ENCODE measurements around the gene CTNS.

CTNS gene

DNA sequence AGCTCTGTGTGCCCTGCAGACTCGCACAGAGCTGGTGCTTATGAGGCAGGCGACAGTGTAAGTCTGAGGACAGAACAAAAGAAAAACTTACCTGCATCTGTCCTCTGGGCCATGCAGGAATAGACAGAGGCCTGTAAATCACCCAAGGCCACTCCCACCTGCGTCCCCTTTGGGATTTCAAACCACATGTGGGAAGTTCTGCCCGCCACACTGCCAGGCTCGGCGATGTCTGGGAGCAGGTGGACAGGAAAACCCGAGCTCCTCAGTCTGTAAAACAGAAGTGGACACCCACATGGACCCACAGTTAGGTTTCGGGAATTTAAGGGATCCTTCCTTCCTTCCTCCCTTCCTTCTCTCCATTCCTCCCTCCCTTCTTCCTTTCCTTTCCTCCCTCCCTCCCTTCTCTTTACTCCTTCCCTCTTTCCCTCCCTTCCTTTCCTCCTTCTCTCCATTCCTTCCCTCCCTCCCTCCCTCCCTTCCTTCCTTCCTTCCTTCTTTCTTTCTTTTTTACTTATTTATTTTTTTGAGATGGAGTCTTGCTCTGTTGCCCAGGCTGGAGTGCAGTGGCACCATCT is 15.3 kb upstream of the CTNS start:
- TF ChIP-seq, protein P1, sequence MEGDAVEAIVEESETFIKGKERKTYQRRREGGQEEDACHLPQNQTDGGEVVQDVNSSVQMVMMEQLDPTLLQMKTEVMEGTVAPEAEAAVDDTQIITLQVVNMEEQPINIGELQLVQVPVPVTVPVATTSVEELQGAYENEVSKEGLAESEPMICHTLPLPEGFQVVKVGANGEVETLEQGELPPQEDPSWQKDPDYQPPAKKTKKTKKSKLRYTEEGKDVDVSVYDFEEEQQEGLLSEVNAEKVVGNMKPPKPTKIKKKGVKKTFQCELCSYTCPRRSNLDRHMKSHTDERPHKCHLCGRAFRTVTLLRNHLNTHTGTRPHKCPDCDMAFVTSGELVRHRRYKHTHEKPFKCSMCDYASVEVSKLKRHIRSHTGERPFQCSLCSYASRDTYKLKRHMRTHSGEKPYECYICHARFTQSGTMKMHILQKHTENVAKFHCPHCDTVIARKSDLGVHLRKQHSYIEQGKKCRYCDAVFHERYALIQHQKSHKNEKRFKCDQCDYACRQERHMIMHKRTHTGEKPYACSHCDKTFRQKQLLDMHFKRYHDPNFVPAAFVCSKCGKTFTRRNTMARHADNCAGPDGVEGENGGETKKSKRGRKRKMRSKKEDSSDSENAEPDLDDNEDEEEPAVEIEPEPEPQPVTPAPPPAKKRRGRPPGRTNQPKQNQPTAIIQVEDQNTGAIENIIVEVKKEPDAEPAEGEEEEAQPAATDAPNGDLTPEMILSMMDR (IDR thresholded peaks at IDR 0.05; ENCODE audit: low read length, missing control alignments), result no peak
- no peak for DNase-seq (ENCODE audit: low read depth)
- no peak overlapping the region for H3K4me3 ChIP-seq (replicated peaks; ENCODE audit: low read depth, low read length)

DNA sequence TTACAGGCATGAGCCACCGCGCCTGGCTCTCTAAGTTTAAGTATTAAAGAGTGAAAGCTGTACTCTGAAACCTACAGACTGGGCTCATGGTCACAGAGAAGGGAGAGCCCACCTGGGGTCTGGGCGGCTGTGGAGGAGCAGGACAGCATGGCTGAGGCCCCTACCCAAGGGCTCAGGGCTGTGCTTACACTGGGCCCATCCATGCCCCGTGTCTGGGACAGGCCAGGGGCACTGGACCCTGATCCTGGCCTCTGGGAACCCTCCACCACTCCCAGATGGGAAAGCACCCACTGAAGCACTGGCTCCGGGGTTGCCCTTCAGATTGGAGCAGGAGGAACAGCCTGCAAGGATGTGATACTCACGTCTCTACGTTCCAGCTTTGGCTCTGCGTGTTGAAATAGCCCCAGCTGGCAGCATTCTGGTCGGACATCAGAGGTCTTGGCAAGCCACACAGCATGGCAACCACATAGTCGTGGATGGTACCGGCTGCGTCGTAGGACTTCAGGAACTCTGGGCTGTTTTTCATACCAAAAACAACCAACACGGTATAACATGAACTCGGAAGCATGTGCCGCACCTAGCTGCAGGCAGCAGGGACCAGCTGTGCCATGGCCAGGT is 13.5 kb upstream of the CTNS start:
- TF ChIP-seq, protein P1 (IDR thresholded peaks at IDR 0.05; ENCODE audit: low read length, missing control alignments), result no peak
- DNase-seq (ENCODE audit: low read depth), result no peak

DNA sequence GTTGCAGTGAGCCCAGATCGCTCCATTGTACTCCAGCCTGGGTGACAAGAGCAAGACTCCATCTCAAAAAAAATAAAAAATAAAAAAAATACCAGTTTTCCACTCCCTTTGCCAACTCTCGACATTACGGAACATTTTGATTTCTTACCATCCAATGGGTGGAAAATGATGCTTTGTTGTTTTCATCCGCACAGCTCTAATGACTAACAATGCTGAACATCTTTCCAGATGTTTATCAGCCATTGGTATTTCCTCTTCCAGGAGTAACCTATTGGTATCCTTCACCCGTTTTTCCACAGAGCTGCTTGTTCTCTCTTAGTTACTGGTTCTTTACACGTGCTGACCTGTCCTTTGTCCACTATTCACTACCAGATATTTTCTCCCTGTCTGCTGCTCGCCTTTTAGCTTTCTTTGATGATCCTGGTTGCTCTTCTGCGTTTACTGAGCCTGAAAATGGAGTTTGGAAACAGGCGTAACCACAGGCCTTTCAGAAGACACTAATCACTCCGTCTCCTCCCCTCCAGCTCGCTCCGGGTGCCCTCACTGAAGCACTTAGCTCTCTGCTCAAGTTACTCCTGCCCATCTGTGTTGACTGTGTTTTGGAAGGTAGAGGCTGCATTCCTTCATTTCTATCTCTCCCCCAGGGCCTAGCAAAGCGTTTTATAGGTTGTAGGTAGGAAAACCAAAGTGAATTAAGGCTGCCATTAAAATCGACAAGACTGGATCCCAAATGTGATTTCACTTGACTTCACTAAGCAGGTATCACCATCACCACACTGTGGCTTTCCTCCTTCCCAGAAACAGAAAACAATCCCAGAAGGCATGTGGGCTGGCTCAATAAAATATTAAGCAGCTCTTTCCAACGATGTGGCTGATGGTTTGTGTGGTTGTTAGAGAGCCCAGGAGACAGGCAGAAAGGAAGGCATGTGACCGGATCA is 9.5 kb upstream of the CTNS start:
- DNase-seq (ENCODE audit: low read depth), result no peak
- no peak overlapping the region for H3K4me3 ChIP-seq (replicated peaks; ENCODE audit: low read depth, low read length)
- TF ChIP-seq, protein P1 (IDR thresholded peaks at IDR 0.05; ENCODE audit: low read length, missing control alignments), result no peak

More for the DNA sequence above, 13.5 kb upstream of the CTNS start:
- H3K4me3 ChIP-seq (replicated peaks; ENCODE audit: low read depth, low read length), result no peak overlapping the region

DNA sequence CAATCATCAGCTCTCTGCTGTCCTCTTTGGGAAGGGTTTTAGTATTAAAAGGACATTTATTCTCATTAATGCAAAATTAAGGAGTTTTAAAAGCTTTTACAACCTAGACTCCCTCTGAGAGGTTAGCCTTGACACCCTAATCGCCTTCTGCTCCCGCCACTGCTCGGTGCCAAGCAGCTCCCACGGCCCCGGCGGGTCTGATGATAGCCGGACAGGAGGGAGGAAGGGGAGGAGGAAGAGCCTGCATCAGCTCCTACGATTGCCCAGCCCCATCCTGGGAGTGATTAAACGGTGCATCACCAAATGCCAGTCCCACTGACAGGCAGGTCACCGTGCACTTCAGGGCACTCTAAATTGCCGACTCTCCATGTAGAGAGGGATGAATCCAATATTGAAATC is 8.8 kb upstream of the CTNS start:
- TF ChIP-seq, protein P1 (IDR thresholded peaks at IDR 0.05; ENCODE audit: low read length, missing control alignments), result no peak
- DNase-seq (ENCODE audit: low read depth), result no peak
- no peak overlapping the region for H3K4me3 ChIP-seq (replicated peaks; ENCODE audit: low read depth, low read length)

DNA sequence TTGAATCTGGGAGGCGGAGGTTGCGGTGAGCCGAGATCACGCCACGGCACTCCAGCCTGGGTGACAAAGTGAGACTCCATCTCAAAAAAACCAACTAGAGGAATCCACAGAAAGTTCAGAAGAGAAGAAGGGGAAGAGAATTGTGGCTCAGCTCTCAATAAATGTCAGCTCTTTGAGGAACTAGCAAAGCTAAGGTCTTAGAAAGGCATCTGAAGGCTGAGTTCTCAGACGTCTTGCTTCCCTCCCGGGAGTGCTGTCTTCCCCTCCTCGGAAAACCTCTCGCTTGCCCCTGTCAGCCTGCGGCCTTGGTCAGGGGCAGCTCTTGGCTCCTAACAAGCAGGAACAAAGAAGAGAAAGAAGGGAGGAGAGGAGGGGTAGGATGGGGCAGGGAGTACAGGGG is 5.8 kb upstream of the CTNS start:
- no peak for DNase-seq (ENCODE audit: low read depth)
- H3K4me3 ChIP-seq (replicated peaks; ENCODE audit: low read depth, low read length), result no peak overlapping the region
- TF ChIP-seq, protein P1 (IDR thresholded peaks at IDR 0.05; ENCODE audit: low read length, missing control alignments), result no peak

DNA sequence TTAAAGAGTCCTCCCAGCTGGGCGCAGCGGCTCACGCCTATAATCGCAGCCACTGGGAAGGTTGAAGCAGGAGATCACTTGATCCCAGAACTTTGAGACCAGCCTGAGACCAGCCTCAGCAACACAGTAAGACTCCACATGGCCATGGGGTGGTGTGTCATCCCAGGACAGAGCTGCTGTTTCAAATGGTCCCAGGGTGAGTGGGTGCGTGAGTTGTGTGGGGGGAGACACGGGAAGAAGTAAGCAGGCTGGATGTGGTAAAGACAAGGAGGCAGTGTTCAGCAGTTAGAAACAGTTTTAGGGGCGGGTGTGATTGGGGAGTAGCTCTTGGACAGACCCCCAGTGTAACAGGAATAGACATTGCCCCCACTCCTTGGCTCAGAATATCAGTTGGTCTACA is 4.3 kb upstream of the CTNS start:
- TF ChIP-seq, protein P1 (IDR thresholded peaks at IDR 0.05; ENCODE audit: low read length, missing control alignments), result no peak
- no peak overlapping the region for H3K4me3 ChIP-seq (replicated peaks; ENCODE audit: low read depth, low read length)
- DNase-seq (ENCODE audit: low read depth), result no peak
